Muscle of leg (tissue), 11 donors: ENCODE measurements around the gene MYO6. TPM values are rescaled to one million over a fixed set of nuclear protein-coding genes. Genes with fewer than 3 reads are reported as not detected.
A peak's percentile ranks its signal among the peaks of the same experiment; 100 is the strongest.

Experiments
- DNase-seq: peaks from one replicate; pipeline ENCODE4 v3.0.0; 2013
- H3K27ac ChIP-seq: one replicate; pipeline ENCODE4 v1.5.1; 2013; ENCODE audit warnings: mild to moderate bottlenecking, low read length, control low read depth
- H3K27me3 ChIP-seq: one replicate; pipeline ENCODE4 v1.6.1; 2013; ENCODE audit warnings: low read length; ENCODE audit not compliant: control insufficient read depth, insufficient read depth
- H3K36me3 ChIP-seq: one replicate; pipeline ENCODE4 v1.6.1; 2013; ENCODE audit warnings: low read length; ENCODE audit not compliant: control insufficient read depth, insufficient read depth
- H3K4me1 ChIP-seq: one replicate; pipeline ENCODE4 v1.6.1; 2013; ENCODE audit warnings: low read length; ENCODE audit not compliant: control insufficient read depth, insufficient read depth
- H3K4me3 ChIP-seq: one replicate; pipeline ENCODE4 v1.5.1; 2013; ENCODE audit warnings: low read length, control low read depth
- H3K9me3 ChIP-seq: replicated peaks from 2 replicates; pipeline ENCODE4 v1.6.1; 2013; ENCODE audit warnings: low read depth, low read length; ENCODE audit not compliant: control insufficient read depth
- WGBS: methylation state at CpG from one replicate; pipeline ENCODE4 v1.1.5; 2013; ENCODE audit warnings: missing lambda C conversion rate; ENCODE audit not compliant: insufficient coverage; 5-methylcytosine and 5-hydroxymethylcytosine counted together
- polyA plus RNA-seq, 8 donors: library from polyadenylated mRNA; unstranded; fragments of 120-200 nt; gene quantifications; one replicate each; pipeline versions ENCODE4 v1.2.1 to v1.2.3, GENCODE V29; 2013; ENCODE audit warnings: inconsistent platforms in 1 of 8, low replicate concordance in 1 of 8; ENCODE audit not compliant: insufficient read length in 8 of 8, insufficient read depth in 1 of 8
- total RNA-seq: library from RNA; stranded (reverse); fragments of 120-200 nt; gene quantifications from one replicate; pipeline ENCODE4 v1.2.4, GENCODE V29; 2013

MYO6 gene
- total and polyA plus RNA-seq, 9 donors: 4.0 to 10.1 (median 6.3) TPM

- no peak overlapping the region for H3K27ac ChIP-seq
- no peaks in the 10 kb centered on the region for H3K27me3 ChIP-seq
- H3K9me3 ChIP-seq: no peaks in the 10 kb centered on the region
- H3K4me3 ChIP-seq: no peak overlapping the region
- DNase-seq: no peak
- no peaks in the 10 kb centered on the region for H3K4me1 ChIP-seq
- 73% methylated on average over 2 of the region's 4 CpGs for WGBS
- H3K36me3 ChIP-seq: no peaks in the 10 kb centered on the region
Observed at GRCh38 chr6:75794351-75794846, 45.4 kb downstream of the MYO6 start.

GRCh38 chr6:75794954-75795739, 46.1 kb downstream of the MYO6 start:
- peak; percentile 33 for DNase-seq
- Histone ChIP-seq H3K27ac (no peak overlapping the region), H3K9me3 (no peaks in the 10 kb centered on the region), H3K4me3 (no peak overlapping the region), H3K27me3 (no peaks in the 10 kb centered on the region), H3K36me3 (no peaks in the 10 kb centered on the region), H3K4me1 (no peaks in the 10 kb centered on the region)
- WGBS: 0% methylated on average over 1 of the region's 6 CpGs

GRCh38 chr6:75796723-75797122, 47.7 kb downstream of the MYO6 start:
- H3K4me3 ChIP-seq: no peak overlapping the region
- no peak for DNase-seq
- no peaks in the 10 kb centered on the region for H3K27me3 ChIP-seq
- H3K36me3 ChIP-seq: no peaks in the 10 kb centered on the region
- H3K9me3 ChIP-seq: no peaks in the 10 kb centered on the region
- no peaks in the 10 kb centered on the region for H3K4me1 ChIP-seq
- H3K27ac ChIP-seq: no peak overlapping the region
- WGBS: no CpG with 5 or more reads among the region's 1 CpG

- no peaks in the 10 kb centered on the region for H3K9me3 ChIP-seq
- no peak overlapping the region for H3K27ac ChIP-seq
- H3K4me3 ChIP-seq: no peak overlapping the region
- no peaks in the 10 kb centered on the region for H3K36me3 ChIP-seq
- H3K27me3 ChIP-seq: no peaks in the 10 kb centered on the region
- WGBS: 100% methylated on average over 1 of the region's 4 CpGs
- no peak for DNase-seq
- H3K4me1 ChIP-seq: no peaks in the 10 kb centered on the region
Observed at GRCh38 chr6:75800133-75800532, 51.1 kb downstream of the MYO6 start.

- WGBS: 83% methylated on average over 4 of the region's 9 CpGs
- Histone ChIP-seq H3K4me1 (no peaks in the 10 kb centered on the region), H3K9me3 (no peaks in the 10 kb centered on the region), H3K36me3 (no peaks in the 10 kb centered on the region), H3K27ac (no peak overlapping the region), H3K4me3 (no peak overlapping the region), H3K27me3 (no peaks in the 10 kb centered on the region)
- DNase-seq: no peak
Observed at GRCh38 chr6:75800708-75801505, 51.9 kb downstream of the MYO6 start.

GRCh38 chr6:75802366-75802765, 53.3 kb downstream of the MYO6 start:
- Histone ChIP-seq H3K4me1 (no peaks in the 10 kb centered on the region), H3K27ac (no peak overlapping the region), H3K36me3 (no peaks in the 10 kb centered on the region), H3K27me3 (no peaks in the 10 kb centered on the region), H3K9me3 (no peaks in the 10 kb centered on the region), H3K4me3 (no peak overlapping the region)
- no peak for DNase-seq
- 100% methylated on average over 2 of the region's 6 CpGs for WGBS

GRCh38 chr6:75808507-75808906, 59.5 kb downstream of the MYO6 start:
- H3K4me3 ChIP-seq: no peak overlapping the region
- H3K4me1 ChIP-seq: no peaks in the 10 kb centered on the region
- no peaks in the 10 kb centered on the region for H3K9me3 ChIP-seq
- no peak for DNase-seq
- H3K36me3 ChIP-seq: no peaks in the 10 kb centered on the region
- no peaks in the 10 kb centered on the region for H3K27me3 ChIP-seq
- H3K27ac ChIP-seq: no peak overlapping the region

- Histone ChIP-seq H3K27me3 (no peaks in the 10 kb centered on the region), H3K4me1 (no peaks in the 10 kb centered on the region), H3K9me3 (no peaks in the 10 kb centered on the region), H3K27ac (no peak overlapping the region), H3K36me3 (no peaks in the 10 kb centered on the region), H3K4me3 (no peak overlapping the region)
- DNase-seq: no peak
- WGBS: no CpG with 5 or more reads among the region's 1 CpG
Observed at GRCh38 chr6:75812560-75812959, 63.5 kb downstream of the MYO6 start.

GRCh38 chr6:75813476-75814250, 64.6 kb downstream of the MYO6 start:
- no peak for DNase-seq
- Histone ChIP-seq H3K36me3 (no peaks in the 10 kb centered on the region), H3K4me1 (no peaks in the 10 kb centered on the region), H3K27ac (no peak overlapping the region), H3K27me3 (no peaks in the 10 kb centered on the region), H3K4me3 (no peak overlapping the region), H3K9me3 (no peaks in the 10 kb centered on the region)
- WGBS: 85% methylated on average over 8 of the region's 8 CpGs

- no peaks in the 10 kb centered on the region for H3K36me3 ChIP-seq
- H3K4me3 ChIP-seq: no peak overlapping the region
- no peaks in the 10 kb centered on the region for H3K4me1 ChIP-seq
- no peaks in the 10 kb centered on the region for H3K27me3 ChIP-seq
- no peak overlapping the region for H3K27ac ChIP-seq
- WGBS: no CpG with 5 or more reads among the region's 1 CpG
- no peak for DNase-seq
- H3K9me3 ChIP-seq: no peaks in the 10 kb centered on the region
Observed at GRCh38 chr6:75815756-75816155, 66.7 kb downstream of the MYO6 start.
